ENCODE measurements around the gene NOB1.
"Not testable (repeated sequence)": the region's sequence is repeated elsewhere in the genome, so short reads cannot be mapped to it uniquely, and the experiment has no call there.

Gene NOB1

DNA sequence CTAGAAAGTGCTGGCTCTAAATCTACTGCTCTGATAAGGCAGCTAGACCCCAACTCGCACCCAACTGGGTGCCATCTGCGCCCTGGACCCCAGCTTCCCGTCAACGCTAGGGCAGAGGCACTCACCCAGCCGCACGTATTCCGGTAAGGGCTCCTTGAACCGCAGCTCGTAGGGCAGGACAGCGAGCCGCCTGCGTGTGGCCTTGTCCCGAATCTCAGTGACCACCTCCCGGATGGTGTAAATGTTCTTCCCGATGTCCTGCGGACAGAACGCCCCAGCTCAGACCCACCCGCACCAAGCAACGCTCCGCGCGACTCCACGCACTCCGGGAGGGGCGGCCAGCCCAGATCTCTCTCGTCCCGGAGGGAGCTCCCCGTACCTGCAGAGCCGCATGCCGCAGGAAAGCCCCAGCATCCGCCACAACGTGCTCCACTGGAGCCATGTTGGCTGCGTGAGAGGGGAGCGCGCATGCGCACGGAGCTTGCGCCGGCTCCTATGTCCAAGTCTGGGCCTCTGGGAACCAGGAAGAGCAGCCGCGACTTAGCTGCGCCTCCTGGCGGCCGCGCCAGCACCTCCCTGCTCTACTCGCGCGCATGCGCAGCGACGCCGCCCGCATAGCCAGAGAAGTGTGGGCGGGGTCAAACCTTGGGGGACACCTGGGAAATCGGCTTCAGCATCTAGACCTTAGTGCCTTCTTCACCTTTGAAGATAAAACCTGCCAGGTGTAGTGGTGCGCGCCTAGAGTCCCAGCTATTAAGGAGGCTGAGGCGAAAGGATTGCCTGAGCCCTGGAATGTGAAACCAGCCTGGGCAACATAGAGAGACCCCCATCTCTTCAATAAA lies at the start of gene NOB1:
Gene NOB1, minus strand, starts transcription at position 458 of the 842 bp plus-strand sequence. Its CDS starts 16 bp downstream, at position 442.
- peak; percentile 98 for DNase-seq

DNA sequence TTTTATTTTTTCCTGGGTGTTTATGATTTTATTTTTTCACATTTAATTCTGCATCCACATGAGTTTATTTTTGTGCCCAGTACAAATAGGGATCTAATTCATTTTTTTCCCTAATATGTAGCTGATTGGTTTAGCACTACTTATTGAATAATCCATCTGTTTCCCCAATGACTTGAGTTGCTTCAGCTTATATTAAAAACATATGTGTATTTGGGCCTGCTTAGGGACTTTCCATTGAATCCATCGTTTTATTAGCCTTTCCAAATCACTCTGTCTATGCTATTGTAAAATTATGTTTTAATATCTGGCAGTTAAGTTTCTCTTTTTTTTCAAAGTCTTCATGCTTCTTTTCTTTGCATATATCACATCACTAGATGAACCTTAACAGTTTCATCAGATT lies 49.6 kb upstream of the NOB1 start:
- DNase-seq, result no peak

DNA sequence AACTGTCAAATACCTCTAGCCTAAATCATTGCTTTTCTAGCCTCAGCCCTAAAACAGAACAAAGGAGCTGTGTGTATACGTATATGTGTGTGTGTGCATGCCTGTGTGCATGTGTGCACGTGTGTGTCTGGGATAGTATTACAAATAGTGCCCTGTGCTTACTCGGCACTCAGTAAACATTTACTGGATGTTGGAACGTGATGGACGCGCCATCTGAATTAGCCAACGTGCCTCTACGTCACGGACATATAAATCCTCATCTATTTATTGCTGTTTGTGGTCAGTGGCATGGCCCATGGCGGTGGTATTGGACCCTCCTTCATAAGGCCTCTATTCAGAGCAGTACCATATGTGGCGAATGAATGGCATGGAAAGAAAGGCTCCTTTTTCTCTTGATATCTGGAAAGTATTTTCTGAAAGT lies 44.9 kb upstream of the NOB1 start:
- DNase-seq, result no peak

DNA sequence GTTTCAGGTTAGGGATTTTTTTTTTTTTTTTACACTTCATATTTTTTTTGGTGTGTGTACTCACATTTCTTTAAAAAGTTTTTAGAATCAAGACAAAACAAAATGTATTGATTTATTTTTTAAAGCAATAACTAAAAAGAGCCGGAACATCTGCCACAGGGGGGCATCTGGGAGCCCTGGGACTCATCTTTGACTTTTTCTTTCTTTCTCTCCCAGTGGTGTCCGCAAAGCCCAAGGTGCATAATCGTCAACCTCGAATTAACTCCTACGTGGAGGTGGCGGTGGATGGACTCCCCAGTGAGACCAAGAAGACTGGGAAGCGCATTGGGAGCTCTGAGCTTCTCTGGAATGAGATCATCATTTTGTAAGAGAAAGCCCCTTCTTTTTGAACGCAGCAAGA lies 43.7 kb upstream of the NOB1 start:
- no peak for DNase-seq

DNA sequence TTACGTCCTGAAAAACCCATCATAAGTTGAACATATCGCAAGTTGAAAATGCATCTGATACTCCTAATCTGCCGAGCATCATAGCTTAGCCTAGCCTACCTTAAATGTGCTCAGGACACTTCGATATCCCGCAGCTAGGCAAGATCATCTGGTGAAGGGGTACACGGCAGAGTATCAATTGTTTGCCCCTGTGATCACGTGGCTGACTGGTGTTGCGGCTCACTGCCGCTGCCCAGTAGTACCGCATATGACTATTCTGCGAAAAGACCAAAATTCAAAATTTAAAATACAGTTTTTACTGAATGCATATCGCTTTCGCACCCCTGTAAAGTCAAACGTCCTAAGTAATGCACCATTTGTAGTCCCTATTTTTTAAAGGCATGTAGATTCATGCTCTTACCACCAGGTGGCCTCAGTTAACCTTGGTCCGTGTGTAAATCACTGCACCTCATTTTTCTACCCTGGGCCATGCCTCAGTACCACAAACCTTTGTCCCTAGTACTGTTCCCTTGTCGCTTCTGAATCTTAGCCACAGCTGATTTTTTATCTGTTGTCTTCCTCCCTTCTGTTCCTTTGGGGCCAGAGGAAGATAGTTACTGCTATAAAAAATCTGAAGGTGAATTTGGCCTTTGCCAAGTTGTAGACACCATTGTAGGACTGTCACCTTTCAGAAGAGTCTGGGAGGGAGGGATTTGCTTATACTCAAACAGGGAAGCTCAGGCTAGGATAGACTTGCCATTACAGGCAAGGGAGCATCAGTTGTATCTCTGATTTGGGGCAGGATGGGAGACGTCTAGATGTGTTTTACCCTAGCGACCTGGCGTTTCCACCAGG lies 41.8 kb upstream of the NOB1 start:
- DNase-seq, result peak; percentile 43

DNA sequence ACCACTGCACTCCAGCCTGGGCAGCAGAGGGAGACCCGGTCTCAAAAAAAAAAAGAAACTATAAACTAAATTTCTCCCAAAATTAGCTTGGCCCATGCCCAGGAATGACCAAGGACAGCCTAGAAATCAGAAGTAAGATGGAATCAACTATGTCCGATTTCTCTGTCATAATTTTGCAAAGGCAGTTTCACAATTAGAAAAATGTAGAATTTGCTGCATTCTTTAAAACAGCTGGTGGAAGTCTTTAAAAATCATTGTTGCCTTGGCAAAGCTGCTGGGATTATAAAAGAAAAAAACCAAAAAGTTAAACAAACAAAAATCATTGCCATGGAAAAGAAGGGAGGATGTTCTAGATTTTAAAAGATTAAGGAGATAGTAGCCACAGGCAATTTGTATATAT lies 39.8 kb upstream of the NOB1 start:
- DNase-seq, result no peak

DNA sequence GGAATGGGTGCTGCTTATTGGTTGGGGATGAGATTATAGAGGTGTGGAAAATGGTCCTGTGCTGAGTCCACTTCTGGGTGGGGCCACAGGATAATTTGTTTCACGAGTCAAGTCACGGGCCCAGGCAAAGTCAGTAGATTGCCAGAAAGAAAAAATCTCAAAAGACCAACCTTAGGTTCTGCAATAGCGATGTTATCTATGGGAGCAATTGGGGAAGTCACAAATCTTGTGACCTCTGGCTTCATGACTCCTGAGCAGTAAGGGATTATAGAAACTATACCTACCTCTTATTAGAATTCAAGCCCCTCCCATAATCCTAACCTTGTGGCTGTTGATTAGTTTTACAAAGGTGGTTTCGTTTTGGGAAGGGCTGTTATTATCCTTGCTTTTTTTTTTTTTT lies 38.8 kb upstream of the NOB1 start:
- DNase-seq, result no peak

DNA sequence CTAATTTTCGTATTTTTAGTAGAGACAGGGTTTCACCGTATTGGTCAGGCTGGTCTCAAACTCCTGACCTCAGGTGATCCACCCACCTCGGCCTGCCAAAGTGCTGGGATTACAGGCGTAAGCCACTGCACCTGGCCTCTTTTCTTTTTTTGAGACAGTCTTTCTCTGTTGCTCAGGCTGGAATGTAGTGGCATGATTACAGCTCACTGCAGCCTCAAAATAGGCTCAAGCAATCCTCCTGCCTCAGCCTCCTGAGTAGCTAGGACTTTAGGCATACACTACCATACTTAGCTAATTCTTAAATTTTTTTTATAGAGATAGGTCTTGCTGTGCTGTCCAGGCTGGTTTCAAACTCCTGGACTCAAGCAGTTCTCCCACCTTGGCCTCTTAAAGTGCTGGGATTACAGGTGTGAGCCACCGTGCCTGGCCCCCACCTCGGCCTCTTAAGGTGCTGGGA lies 36.7 kb upstream of the NOB1 start:
- not testable (repeated sequence) for DNase-seq

DNA sequence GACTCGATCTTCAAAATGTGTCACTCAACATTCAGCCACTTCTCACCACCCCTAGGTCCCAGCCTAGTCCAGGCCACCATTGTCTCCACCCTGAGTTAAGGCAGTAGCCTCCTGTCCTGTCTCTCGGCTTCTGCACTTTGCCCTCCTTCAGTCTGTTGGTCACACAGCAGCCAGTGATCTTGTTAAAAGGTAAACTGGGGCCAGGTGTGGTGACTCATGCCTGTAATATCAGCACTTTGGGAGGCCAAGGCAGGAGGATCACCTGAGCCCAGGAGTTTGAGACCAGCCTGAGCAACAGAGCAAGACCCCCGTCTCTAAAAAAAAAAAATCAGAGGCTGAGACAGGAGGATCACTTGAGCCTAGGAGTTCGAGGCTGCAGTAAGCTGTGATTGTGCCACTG lies 33.2 kb upstream of the NOB1 start:
- no peak for DNase-seq

DNA sequence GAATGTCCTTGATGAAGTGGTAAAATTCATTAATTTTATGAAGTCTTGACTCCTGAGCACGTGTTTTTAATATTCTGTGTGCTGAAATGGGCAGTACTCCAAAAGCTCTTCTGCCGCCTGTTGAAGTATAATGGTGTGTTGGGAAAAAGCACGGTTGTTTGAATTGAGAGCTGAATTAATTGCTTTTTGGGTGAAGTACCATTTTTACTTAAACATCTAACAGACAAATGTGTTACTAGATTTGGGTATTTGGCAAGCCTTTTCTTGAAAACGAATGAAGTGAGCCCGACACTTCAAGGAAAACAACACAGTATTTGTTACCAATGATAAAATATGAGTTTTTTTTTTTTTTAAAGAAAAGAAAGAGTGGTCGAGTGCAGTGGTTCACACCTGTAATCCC lies 29.9 kb upstream of the NOB1 start:
- DNase-seq, result no peak

DNA sequence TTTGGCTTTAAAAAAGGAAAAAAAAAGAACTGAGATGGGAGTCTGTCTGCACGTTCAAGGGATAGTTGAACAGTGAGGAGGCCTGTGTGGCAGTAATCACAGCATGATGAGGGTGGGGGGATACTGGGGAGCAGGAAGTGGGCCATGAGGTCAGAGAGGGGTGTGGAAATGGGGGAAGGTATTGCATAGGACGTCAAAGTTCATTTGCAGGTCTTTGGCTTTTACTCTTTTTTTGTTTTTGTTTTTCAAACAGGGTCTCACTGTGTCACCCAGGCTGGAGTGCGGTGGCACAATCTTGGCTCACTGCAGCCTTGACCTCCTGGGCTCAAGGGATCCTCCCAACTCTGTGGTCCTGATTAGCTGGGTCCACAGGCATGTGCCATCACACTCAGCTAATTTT lies 26.4 kb upstream of the NOB1 start:
- DNase-seq, result no peak

DNA sequence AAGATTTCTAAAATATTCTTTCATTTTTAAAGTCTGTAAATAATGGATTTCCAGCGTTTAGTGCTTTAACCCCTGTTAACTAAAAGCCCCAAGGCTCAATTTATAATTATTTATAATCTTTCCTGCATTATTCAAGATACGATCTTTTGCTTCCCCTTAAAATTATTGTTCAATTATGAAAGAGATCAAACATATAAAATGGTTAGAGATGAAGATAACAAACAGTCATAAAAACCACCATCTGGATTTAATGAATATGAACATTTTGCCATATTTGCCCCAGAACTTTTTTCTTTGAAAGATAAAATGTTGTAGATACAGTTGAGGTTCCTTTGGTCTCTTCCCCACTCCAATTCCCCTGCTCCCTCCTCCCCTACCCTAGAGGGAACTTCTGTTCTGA lies 25.0 kb upstream of the NOB1 start:
- DNase-seq, result no peak

DNA sequence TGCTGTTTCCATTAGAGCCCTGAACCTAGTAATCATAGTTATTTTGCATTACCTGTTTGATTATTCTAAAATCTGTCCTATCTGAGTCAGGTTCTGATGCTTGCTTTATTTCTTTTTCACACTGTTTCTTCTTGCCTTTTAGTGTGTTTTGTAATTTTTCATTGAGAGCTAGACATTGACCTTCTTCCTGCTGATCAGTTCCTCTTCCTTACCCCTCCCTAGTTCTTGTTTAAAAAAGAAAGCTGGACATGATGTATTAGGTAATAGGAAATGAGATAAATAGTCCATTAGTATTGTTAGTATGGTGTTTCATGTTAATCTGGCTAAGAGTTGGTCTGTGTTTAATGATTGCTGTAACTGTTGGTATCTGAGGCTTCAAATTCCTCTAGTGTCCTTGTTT lies 20.8 kb upstream of the NOB1 start:
- DNase-seq, result no peak

DNA sequence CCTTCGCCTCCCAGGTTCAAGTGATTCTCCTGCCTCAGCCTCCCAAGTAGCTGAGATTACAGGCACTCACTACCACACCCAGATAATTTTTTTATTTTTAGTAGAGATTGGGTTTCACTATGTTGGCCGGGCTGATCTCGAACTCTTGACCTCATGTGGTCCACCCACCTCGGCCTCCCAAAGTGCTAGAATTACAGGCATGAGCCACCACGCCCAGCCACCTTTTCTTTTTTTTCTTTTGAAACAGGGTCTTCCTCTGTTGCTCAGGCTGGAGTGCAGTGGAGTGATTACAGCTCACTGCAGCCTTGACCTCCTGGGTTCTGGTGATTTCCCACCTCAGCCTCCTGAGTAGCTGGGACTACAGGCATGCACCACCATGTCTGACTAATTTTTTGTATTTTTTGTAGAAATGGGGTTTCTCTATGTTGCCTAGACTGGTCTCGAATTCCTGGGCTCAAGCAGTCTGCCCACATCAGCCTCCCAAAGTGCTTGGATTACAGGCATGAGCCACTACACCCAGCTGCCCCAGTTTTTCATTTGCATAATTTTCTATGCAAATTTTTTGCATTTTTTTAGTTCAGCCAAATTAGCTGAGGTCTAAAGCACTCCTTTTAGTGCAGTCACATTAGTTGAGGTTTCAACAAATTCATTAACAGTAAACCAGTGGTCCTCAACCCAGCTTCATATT lies 18.7 kb upstream of the NOB1 start:
- DNase-seq, result no peak

DNA sequence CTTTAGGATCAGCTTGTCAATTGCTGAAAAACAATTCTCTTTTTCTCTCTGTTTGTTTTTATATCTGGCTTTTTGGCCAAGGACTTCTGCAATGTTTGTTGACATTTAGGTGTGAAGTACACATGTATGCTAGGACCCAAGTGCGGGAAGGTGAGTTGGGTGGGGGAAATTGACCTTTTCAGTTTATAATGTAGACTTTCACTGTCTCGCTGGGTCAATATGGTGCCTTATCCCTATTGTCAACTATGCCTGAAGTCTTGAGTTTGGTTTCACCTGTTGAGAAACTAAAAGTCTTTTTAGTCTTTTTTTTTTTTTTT lies 16.9 kb upstream of the NOB1 start:
- DNase-seq, result no peak

DNA sequence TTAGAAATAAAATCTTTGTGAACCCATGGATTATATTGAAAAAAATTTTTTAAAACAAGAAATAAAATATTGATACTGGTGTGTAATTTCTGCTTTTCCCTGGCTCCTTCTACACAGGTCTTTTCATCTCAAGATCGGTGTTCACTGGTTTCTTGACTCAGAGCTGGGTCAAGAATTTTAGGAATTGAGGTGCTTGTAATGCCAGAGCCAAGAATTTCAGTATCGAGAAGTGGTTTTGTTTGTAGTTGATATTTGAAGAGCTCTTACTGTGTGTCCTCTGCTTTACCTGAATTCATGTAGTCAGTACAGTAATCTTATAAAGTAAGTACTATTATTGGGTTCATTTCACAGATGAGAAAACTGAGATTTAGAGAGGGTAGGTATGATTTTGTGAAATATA lies 14.7 kb upstream of the NOB1 start:
- DNase-seq, result no peak

DNA sequence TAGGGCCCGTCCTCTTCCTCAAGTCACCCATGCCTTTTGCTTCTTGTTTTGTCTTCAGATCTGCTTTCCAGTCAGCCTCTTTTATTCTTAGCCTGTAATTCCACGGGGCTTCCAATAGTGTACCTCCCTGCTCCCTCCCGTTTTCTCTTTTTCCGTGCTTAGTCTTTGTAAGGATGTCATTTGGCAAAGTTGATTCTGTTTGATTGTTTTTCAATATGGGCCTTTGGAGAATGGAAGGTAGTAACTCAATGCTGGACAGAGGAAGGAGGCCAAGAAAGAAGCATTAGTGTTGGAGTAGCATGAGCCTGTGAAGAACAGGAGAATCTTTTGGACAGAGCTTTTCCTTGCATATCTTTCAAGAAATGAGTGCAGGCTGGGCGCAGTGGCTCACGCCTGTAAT lies 13.9 kb upstream of the NOB1 start:
- DNase-seq, result no peak

DNA sequence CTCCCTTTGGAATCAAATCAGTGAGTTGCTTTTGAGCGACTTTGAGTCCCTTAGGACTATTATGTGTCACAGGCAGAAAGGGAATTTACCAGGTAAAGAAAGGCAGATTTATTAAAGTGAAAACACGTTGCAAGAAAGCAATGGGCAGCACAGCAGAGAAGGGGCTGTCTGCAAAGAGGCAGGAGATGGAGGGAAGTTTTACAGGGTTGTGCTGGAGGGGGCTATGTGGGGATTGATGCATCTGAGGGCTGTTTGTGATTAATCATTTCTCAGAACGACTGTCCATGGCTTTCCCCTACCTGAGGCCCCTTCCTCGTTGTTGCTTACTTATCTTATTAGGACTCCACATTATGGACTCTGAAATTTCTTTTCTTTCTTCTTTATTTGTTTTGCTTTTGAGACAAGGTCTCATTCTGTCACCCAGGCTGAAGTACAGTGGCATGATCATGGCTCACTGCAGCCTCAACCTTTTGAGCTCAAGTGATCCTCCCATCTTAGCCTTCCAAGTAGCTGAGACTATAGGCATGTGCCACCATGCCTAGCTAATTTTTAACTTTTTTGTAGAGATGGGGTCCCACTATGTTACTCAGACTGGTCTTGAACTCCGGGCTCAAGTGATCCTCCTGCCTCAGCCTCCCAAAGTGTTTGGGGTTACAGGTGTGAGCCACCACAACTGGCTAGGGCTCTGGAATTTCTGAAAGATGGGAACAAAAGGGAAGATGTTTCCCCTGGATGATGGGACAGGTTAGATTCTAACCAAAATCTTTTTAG lies 12.9 kb upstream of the NOB1 start:
- DNase-seq, result no peak

DNA sequence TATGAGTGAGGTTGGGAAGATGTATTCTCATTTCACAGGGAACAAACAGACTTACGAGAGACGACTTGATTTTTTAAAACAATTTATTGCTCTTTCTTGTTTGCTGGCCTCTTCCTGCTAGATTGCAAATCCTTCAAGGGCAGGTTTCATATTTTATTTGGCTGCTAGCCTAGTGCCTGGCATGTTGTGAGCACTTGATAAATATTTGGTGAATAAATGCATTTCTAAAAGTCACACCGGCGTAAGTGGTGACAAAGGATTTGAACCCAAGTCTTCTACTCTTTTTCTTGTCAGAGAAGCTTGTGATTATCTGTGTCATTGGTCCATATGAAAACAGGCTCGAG lies 8.8 kb upstream of the NOB1 start:
- DNase-seq, result no peak

DNA sequence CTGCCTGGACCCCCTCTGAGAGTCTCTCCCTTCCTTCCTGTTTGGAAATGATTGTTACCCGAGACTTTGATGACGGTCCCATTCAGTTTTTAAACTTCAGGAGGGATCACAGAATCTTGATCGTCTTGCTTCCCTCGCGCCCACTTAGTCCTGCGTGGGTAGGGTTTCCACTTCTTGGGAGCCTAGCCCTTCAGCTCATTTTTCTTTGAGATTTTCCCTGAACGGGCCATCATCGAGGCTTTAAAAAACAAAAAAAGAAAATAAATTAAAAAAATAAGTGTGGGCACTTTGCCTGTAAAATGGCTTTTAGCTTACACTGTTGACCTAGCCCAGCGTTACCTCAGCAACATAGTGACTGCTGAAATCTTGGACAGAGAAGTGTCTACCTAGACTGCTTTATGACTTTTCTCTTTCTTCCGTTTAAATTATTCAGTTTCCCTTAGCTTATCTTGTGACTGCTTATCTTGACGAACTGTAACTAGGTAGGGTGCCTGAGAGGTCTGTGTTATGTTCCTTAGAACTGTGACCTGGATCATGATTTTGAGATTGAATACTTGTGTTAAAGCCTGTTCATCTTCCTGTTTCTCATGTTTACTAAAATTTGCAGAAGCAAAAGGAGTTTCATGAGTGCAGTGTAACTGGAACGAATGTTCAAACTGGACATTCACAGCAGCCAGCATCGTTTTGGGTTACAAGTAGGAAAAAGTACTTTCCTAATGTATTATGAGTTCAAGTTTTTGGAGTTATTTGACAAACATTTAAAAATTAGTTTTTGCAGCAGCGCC lies 8.3 kb upstream of the NOB1 start:
- peak; percentile 40 for DNase-seq

DNA sequence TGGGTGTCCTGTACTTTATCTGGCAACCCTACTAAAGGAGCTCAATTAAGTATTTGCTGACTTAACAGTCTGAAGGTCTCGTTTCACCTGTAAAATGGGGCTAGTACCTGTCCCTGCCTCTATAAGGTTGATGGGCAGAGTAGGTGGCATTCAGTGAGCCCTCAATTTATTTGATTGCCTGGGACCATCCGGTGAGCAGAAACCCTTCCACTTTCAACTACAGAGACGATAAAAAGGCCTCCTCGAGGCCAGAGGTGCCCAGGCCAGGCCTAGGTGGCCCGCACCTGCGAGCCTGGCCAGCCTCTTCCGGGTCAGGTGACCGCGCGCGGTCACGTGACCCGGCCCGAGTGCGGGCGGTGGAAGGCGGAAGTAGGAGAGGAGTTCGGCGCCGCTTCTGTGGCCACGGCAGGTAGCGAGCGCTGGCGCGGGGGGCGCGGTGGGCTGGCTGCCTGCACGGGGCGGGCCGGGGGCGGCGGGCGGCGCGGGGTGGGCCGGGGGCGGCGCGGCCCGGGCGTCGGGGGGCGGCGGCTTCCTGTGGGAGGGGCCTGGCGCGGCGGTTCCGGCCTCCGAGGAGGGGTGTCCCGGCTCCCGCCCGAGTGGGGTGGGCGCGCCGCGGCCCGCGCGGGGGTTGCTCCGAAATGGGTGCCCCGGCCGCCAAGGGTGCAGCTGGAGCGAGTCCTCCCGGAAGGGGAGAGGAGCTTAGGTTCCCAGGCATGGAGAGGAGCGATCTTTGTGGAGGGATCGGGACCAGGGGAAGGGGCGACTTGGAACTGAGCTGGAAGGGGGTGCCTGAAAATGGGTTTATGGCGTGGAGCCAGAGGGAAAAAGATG lies 7.5 kb upstream of the NOB1 start, which contains the start of gene WWP2:
Gene WWP2, plus strand, starts transcription at position 350 of the 831 bp plus-strand sequence. CDS start 24,679 bp downstream, outside the sequence.
- DNase-seq, result peak; percentile 84

All from CD4-positive, alpha-beta T cell treated with Interleukin-21 for 1 hour (primary cell).